Left forelimb (tissue), 1 donor: Measurements from ENCODE around the gene POLG.

Experiments
- DNase-seq: peaks from one replicate; pipeline ENCODE4 v3.0.0-alpha.2; 2018; ENCODE audit warnings: low spot score

Gene POLG

GRCh38 chr15:89326316-89326715 lies 8.3 kb downstream of the POLG start:
- DNase-seq: no peak

GRCh38 chr15:89325039-89325803 lies 9.4 kb downstream of the POLG start:
- DNase-seq: no peak

- DNase-seq: no peak
Observed at GRCh38 chr15:89323825-89324224, 10.8 kb downstream of the POLG start.

- no peak for DNase-seq
Observed at GRCh38 chr15:89322822-89323221, 11.8 kb downstream of the POLG start.

- DNase-seq: no peak
Observed at GRCh38 chr15:89321521-89322410, 12.9 kb downstream of the POLG start.

GRCh38 chr15:89320200-89320599 lies 14.4 kb downstream of the POLG start:
- DNase-seq: no peak

GRCh38 chr15:89319678-89320077 lies 14.9 kb downstream of the POLG start:
- DNase-seq: no peak

GRCh38 chr15:89317186-89317720 lies 17.4 kb downstream of the POLG start:
- no peak for DNase-seq

GRCh38 chr15:89316504-89316903 lies 18.1 kb downstream of the POLG start:
- no peak for DNase-seq

GRCh38 chr15:89315375-89315929 lies 19.2 kb downstream of the POLG start:
- DNase-seq: no peak

- no peak for DNase-seq
Observed at GRCh38 chr15:89309993-89310392, 24.6 kb downstream of the POLG start.

- no peak for DNase-seq
Observed at GRCh38 chr15:89308236-89308635, 26.4 kb downstream of the POLG start.

GRCh38 chr15:89307791-89308190 lies 26.8 kb downstream of the POLG start:
- DNase-seq: no peak

- no peak for DNase-seq
Observed at GRCh38 chr15:89307046-89307587, 27.5 kb downstream of the POLG start.

GRCh38 chr15:89305395-89305794 lies 29.2 kb downstream of the POLG start:
- no peak for DNase-seq

- DNase-seq: no peak
Observed at GRCh38 chr15:89303986-89304385, 30.6 kb downstream of the POLG start.

GRCh38 chr15:89301304-89302089 lies 33.1 kb downstream of the POLG start:
- no peak for DNase-seq

- DNase-seq: no peak
Observed at GRCh38 chr15:89299896-89300295, 34.7 kb downstream of the POLG start.

- DNase-seq: no peak
Observed at GRCh38 chr15:89293012-89293411, 41.6 kb downstream of the POLG start.

GRCh38 chr15:89291934-89292438 lies 42.6 kb downstream of the POLG start:
- no peak for DNase-seq

- DNase-seq: no peak
Observed at GRCh38 chr15:89283201-89283600, 51.4 kb downstream of the POLG start.
